ENCODE data around the gene TPD52L1.

DNA sequence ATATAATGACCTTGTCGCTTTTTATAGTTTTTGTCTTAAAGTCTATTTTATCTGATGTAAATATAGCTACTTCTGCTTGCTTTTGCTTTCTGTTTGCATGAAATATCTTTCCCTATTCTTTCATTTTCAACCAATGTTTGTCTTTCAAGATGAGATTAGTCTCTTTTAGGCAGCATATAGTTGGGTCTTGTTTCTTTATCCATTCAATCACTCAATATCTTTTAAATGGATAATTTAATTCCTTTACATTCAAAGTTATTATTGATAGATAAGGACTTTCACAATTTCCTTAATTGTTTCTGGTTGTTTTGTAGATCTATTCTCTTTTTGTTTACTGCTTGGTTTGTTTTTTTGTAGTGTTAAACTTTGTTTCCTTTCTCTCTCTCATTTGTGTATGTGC lies 43.5 kb upstream of the TPD52L1 start:
- TF ChIP-seq CTCF (IDR thresholded peaks at IDR 0.05; ENCODE audit: low read depth, low read length) (no peak), EZH2phosphoT487 (IDR thresholded peaks at IDR 0.05; ENCODE audit: low read depth) (no peak)

Data from OCI-LY3 (cell line).